8988T (cell line): ENCODE results near the gene RHD.
A peak's percentile ranks its signal among the peaks of the same experiment; 100 is the strongest.
"Not testable (repeated sequence)": the region's sequence is repeated elsewhere in the genome, so short reads cannot be mapped to it uniquely, and the experiment has no call there.

ENCODE experiments used
- DNase-seq: peaks from one replicate; pipeline ENCODE4 v3.0.0; 2011

Gene RHD

DNA sequence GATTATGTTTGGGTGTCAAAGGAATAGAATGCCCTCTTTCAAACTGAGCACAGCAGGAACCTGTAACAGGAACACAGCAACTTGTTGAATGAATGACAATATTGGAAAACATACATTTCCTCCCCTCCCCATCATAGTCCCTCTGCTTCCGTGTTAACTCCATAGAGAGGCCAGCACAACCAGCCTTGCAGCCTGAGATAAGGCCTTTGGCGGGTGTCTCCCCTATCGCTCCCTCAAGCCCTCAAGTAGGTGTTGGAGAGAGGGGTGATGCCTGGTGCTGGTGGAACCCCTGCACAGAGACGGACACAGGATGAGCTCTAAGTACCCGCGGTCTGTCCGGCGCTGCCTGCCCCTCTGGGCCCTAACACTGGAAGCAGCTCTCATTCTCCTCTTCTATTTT is at the start of gene RHD:
RHD (plus strand) TSS at position 272 of the 400 bp plus-strand sequence; CDS start at position 311, 39 bp downstream.
- DNase-seq, result not testable (repeated sequence)

DNA sequence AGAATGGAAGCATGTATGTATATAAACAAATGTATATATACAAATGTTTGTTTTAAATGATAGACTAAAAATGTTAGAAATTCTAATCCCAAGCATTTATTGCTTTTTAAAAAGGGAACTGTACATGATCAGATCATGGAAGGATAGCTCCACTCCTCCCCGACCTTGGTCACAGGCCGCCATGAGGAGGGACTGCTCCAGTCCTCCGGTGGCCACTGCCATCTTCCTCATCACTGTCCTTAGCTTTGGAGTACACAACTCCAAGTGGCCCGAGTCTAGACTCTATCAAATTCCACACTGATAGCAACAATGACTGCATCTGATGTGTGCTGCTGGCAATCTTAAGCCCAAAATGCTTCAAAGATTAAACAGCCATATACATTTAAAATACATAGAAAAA is 49.7 kb upstream of the RHD start:
- no peak for DNase-seq

DNA sequence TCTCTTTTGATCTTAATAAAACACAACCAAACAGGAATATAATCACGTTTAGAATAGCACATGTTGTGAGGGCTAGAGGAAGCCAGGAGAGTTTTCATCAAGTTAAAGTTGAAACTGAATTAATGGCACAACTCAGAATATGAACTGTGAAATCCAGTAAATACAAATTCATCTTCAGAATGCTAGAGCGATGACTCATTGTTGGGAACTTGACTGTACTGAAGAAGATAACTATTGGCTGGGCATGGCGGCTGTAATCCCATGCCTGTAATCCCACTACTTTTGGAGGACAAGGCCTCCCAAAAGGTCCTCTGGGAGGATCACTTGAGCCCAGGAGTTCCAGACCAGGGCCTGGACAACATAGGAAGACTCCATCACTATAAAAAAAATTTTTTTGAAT is 48.8 kb upstream of the RHD start:
- DNase-seq, result no peak

DNA sequence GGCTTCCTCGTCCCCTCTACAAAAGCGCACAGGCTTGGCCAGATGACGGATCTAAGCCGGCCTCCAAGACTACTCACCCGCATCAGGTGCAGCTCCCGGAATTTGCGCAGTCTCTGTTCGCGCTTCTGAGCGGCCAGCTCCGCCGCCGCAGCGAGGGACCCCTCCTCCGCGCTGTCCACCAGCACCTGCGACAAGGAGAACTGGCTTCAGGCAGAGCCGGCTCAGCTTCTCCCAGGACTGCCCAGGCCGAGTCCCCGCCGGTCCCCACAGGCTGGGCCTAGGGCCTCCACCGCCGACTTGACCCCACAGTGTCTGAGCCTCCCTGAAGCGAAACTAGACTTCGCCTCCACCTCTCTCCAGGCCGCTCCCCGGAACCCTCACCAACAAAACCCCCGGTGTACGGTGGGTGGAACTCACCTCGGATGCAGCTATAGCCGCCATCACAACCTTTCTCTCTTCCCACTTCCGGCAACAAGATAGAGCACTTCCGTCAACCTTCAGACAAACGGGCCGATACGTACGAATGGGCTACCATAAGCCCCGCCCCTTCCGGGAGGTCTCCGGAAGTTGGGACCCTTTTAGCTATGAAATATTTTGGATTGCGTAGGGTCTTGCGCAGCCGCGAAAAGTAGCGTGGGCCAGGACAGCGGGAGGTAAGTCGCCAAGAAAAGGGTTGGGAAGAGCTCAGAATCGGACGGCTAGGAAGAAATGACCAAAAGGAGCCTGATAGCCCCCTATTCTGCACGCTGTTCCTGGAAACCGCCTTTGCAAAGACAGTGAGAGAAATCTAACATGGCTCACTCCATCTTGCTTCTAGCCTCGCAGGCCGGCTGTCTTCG is 40.1 kb upstream of the RHD start, which contains the start of gene SYF2:
SYF2 (minus strand) TSS at position 476 of the 839 bp plus-strand sequence; CDS start at position 441, 35 bp downstream.
- peak; percentile 50 for DNase-seq

DNA sequence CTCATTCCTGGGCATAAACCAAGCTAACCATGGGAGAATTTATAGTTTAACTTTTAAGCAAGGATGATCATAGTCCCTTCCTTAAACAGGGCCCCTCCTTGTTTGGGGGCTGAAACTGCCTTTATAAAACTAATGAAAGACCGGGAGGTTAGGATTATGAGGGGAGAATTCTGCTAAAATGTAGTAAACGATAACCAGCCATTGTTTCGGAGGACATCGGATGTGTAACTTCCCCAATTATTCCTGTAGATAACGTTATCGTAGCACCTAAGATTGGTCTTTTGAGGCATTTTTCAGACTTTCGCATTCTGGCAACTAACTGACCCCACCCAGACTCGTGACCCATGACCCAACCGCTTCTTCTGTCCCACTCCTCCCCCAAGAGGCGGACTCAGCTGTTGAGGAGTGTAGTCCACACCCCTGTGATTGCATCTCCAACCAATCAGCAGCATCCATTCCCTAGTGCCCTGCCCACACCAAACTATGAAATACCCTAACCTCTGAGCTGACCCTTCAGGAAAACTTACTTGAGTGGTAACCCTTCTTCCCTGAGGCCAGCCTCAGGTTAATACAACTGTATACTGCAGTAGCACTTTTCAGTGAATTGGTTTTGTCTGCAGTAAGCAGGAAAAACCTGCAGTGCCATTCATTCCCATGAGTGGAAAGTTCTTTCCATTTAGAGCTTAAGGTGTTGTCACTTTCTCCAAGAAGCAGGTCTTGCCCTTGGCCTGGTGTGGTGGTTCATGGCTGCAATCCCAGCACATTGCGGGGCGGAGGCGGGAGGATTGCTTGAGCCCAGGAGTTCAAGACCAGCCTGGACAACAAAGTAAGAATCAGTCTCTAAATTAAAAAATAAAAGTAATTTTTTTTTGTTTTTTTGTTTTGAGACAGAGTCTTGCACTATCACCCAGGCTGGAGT is 39.2 kb upstream of the RHD start:
- peak; percentile 35 for DNase-seq

DNA sequence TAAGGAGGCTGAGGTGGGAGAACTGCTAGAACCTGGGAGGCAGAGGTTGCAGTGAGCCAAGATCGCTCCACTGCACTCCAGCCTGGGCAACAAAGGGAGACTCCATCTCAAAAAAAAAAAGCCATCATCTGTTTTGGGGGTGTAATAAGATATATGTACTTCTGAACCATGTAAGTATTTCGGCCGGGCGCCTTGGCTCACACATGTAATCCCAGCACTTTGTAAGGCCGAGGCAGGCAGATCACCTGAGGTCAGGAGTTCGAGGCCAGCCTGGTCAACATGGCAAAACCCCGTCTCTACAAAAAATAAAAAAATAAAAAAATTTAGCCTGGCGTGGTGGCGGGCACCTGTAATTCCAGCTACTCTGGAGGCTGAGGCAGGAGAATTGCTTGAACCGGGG is 36.9 kb upstream of the RHD start:
- DNase-seq, result not testable (repeated sequence)

DNA sequence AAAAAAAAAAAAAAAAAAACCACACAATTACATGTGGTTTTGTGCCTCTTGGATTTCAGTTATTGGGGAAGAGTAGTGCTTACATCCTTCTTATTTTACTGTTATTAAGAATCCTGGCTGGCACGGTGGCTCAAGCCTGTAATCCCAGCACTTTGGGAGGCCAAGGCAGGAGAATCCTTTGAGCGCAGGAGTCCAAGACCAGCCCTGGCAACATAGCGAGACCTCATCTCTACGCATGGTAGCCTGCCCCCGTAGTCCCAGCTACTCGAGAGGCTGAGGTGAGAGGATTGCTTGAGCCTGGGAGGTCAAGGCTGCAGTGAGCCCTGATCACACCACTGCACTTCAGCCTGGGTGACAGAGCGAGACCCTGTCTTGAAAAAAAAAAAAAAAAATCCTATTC is 36.0 kb upstream of the RHD start:
- not testable (repeated sequence) for DNase-seq

- DNase-seq, result no peak
Measured at GRCh38 chr1:25238046-25238445, 34.3 kb upstream of the RHD start.

DNA sequence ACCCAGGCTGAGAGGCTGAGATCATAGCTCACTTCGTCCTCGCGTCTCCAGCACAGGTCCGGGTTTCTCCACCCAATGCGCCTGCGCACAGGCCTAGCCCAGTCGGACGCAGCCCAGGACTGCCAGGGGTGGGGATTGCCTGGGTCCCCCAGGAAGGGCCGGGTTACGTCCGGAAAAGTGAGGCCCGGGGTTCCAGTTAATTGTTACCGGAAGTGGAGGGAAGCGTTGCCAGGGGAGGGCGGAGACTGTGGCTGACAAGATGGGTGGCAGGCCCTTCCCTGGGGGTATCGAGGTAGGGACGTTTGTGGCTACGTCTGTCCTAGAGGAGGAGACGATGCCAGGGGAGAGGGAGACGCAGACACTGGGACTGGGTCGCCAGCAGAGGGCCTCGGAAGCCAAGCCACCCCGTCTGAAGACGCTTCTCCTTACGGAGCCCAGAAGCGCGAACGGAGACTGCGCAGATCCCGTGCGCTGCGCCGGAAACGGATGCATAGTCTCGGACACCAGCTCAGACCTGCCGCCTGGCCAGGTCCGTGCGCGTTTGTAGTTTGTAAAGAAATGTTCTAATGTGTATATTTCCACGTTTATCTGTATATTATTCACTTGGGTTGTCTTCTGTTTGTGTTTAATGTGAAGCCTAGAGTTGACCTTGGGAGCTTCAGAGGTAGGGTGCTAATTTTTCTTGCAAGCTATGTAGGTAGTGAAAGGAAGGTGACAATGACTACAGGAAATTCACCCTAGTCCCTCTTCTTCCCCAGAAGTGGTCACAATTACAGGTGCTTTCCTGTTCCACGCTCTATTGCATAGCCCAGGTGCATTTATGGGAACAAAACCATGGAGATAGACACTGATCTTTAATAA is 32.4 kb upstream of the RHD start:
- DNase-seq, result peak; percentile 69

DNA sequence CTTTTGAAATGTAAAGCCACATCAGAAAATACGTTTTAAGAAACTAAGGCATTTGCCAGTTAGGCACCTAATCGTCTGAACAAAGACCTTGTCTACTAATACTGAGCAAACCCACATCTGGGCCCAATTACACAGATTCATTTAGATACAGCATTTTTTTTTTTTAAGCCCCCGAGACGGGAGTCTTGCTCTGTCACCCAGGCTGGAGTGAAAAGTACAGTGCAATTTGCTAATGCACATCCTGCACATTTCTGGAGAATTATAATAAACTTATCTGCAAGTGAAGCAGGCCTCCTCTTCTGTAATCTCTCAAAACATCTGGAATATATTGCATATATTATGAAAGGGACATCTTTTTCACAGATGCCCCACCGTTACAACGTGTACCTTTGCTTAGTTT is 28.4 kb upstream of the RHD start:
- DNase-seq, result no peak

- no peak for DNase-seq
Measured at GRCh38 chr1:25245393-25245792, 26.9 kb upstream of the RHD start.

DNA sequence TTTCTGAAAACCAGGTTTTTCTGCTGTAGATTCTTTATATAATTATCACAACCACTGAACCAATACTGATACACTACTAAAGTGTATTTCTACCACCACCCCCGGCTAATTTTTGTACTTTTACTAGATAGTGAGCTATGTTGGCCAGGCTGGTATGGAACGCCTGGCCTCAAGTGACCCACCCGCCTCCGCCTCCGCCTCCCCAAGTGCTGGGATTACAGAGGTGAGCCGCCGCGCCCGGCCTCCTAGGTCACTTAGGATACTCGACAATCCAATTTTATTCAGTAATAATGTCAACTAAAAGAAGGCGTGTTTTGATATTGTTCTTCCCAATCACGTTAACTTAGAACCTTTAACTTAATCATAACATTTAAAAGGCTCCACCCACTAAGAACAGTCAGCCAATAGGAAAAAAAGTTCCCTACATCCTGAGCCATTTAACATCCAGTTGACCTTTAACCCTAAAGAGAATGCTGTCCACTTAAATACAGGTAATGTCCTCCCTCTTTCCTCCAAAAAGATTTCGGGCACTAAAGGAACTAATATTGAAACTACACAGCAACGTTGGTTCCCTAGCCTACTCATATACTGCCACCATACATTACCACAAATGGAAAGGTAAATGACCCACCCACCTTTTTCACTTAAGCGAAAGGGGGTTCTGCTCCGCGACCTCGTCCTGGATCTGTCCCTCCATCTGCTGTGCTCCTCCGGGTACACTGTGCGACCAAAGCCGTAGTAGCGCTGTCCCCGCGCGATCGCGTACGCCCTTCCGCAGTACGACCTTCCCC is 26.3 kb upstream of the RHD start:
- DNase-seq, result no peak

DNA sequence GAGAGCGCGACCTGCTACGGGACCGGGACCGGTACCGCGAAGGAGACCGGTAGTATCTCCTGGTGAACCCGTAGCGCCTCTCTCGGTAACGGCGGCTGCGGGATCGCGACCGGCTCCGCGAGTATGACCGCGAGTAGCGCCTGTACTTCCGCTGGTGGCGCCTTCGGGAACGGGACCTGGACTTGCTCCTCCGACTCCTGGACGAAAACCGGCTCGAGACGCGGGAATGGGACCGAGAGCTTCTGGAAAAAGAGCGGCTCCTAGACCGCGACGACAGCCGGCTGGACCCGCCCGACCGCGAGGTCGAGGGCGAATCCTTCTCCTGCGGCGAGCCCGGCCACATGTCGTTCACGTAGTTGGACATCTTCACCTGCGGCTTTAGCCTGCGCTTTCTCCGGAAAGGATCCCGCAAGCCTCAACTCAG is 25.7 kb upstream of the RHD start:
- DNase-seq, result no peak

DNA sequence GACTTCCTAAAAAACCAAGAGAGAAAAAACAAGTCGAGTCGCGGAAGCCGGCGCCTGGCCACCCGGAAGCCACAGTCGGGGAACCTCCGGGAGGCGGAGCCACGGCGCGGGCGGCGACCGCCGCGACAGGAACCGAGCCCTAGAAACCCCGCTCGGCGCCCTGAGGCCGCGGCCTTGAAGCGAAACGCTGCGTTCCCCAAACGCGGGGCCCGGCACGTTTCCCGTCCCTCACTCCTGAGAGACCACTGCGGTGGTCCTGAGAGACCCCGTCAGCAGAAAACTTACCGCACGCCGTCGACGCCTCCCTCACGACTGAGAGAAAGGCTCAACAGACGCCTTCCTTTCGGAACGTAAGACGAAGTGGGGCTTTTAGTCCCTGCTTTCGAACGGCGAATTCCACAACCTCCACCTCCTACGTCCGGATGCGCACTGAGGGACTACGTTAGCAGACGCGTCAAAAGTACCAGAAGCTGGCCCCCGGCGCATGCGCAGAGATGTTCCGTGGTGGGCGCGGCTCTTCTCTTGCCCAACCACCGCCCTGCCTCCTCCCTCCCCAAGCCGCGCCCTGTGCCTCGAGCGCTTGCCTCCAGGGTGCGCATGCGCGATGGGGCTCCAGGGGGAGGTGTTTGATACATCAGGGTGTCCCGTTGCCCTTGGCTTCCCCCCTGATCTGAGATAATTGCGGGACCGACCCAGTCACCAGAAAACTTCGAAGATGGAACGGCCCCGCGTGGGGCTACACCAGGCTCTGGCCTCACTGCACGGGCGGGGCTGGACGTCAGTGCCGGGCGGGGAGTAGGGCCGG is 25.1 kb upstream of the RHD start, which contains the start of gene RSRP1:
RSRP1 (minus strand) TSS at position 431 of the 805 bp plus-strand sequence. CDS start 491 bp downstream, outside the sequence.
- peak; percentile 88 for DNase-seq

DNA sequence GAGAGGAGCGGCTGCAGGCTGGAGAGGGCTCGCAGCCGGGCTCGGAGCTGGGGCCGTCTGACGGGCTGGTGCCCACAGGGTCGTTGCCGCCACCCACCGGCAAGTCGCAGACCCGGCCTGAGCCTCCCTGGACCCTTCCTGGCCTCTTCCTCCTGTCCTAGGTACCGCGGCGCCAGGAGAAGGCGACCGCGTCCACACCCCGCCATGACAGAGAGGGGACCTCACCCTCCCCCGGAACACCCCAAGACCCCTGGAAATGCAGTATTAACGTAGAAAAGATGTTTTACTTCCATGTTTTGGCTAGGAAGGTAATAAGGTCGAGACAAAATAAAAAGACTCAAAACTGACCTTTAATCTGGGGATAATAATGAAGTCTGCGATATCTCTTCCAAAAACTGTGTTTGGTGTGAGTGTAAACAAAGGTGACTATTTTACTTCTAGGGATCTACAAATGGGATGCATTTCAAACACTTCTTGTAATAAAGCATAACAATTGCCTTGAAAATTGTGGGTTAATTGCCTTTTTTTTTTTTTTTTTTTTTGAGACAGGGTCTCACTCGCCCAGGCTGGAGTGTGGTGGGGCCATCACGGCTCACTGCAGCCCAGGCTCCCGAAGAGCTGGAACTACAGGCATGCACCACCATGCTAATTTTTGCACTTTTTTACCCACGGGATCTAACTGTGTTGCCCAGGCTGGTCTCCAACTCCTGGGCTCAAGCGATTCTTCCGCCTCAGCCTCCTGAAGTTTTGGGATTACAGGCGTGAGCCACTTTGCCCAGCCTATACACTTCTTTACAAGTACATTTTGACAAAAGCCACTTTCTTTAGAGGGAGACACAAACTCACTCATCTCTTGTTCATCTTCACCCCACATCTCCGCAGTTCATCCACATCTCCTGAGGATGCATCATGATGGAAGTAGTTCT is 24.2 kb upstream of the RHD start:
- DNase-seq, result no peak

- no peak for DNase-seq
Measured at GRCh38 chr1:25253911-25254310, 18.4 kb upstream of the RHD start.

- no peak for DNase-seq
Measured at GRCh38 chr1:25255706-25256577, 16.4 kb upstream of the RHD start.

DNA sequence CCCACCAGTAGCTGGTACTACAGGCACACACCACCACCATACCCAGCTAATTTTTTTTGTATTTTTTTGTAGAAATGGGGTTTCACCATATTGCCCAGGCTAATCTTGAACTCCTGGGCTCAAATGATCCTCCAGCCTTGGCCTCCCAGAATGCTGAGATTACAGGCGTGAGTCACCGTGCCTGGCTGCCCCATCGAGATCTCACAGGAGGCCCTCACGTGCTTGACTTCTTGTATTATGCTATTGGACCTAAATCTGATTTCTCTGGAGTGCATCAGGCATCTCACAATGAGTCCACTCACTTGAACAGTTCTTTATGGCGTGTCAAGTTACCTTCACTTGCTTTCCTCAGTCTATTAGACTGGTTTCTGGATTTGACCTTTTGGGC is 15.7 kb upstream of the RHD start:
- DNase-seq, result no peak

DNA sequence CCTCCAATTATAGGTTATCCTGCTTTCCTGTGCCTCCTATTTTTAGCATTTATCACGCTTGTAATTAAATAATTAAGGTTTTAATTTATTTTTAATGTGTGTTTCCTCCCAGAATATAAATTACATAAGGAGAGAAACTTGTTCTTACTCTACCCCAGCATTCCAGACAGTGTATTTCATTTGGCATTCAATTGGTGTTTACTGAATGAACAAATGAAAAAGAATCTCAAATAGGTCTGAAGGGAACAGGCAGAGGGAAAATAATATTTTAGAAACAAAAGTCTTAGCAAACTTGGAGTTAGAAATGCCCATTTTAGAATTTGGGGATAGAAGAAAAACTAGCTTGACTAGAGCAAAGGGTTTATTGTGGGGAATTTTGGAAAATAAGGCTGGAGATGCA is 15.1 kb upstream of the RHD start:
- no peak for DNase-seq
